Measurements from ENCODE around the gene FGF11.

The FGF11 gene

DNA sequence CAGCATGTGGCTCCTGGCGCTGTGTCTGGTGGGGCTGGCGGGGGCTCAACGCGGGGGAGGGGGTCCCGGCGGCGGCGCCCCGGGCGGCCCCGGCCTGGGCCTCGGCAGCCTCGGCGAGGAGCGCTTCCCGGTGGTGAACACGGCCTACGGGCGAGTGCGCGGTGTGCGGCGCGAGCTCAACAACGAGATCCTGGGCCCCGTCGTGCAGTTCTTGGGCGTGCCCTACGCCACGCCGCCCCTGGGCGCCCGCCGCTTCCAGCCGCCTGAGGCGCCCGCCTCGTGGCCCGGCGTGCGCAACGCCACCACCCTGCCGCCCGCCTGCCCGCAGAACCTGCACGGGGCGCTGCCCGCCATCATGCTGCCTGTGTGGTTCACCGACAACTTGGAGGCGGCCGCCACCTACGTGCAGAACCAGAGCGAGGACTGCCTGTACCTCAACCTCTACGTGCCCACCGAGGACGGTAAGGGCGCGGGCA, 31.0 kb upstream of the FGF11 start:
- DNase-seq (ENCODE audit: low read depth in 2 of 2) = no peak

- no peak for DNase-seq (ENCODE audit: low read depth in 2 of 2)
Measured at GRCh38 chr17:7408863-7409262, 30.4 kb upstream of the FGF11 start.

DNA sequence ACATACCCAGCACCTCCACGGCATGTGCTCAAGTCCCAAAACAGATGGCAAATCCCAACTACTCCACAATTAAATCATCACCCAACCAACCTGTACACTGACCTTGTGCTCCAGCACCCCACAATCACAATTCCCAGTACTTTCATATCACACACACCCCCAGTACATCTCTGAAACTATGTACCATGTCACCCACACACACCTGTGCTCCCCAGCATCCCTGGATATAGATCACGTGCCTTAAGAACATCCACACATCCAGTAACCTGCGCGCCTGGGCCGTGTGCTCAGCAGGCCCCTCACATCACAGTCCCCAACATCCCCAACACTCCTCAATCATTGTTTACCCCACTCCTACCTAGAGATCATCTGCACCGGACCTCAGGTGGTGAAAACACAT, 29.6 kb upstream of the FGF11 start:
- no peak for DNase-seq (ENCODE audit: low read depth in 2 of 2)

GRCh38 chr17:7410634-7411426, 28.5 kb upstream of the FGF11 start:
- DNase-seq (ENCODE audit: low read depth in 2 of 2) = no peak

DNA sequence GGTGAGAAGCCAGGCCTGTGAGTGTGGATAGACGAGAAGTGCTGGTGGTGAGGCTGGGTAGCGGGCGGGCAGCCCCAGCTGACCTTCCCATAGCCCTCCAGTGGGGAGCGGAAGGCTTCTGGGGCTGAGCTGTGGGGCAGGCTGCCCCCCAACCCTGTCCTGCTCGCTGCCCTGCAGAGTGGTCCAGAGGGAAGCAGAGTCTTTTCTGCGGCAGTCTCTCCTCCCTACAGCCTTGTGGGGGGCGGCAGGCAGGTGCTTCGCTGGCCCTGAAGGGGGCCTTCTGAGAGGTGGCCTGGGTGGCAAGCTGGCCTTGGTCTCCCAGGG, 27.9 kb upstream of the FGF11 start:
- DNase-seq (ENCODE audit: low read depth in 2 of 2) = no peak

DNA sequence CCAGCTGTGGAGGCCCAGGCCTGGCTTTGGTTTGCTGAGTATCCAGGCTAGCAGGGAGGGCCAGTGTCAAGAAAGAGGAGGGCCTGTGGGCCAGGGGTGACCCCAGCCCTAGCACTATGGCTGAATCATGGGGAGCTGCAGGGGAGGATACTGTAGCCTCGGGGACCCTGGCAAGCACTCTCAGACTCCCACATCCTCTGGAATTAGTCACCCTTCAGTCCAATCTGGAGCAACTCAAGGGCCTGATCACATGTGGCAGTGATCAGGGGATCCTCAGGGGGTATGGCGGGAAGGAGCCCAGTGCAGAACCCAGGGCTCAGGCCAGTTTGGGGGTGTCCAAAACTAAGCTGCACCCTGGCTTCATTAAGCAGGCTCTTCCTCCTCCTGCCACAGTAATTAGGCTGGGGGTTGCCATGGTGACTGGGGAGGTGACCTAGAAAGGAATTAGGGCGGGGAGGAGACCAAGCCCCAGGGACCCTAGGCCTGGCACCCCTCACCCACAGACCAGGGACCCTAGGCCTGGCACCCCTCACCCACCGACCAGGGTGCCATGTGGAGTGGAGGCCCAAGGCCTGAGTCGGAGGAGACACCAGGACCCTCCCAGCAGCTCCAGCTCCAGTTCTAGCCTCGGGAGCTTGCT, 25.8 kb upstream of the FGF11 start:
- no peak for DNase-seq (ENCODE audit: low read depth in 2 of 2)

DNA sequence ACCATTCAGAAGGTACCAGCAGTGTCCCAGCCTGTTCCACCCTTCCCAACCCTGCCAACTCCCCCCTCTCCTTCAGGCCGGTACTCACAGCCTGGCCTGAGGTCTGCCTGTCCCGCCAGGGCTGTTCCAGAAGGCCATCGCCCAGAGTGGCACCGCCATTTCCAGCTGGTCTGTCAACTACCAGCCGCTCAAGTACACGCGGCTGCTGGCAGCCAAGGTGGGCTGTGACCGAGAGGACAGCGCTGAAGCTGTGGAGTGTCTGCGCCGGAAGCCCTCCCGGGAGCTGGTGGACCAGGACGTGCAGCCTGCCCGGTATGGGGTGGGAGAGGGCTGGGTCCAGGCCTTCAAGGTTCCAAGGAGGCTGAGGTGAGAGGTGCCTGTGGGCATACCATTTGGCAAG, 24.5 kb upstream of the FGF11 start:
- DNase-seq (ENCODE audit: low read depth in 2 of 2) = no peak

- DNase-seq (ENCODE audit: low read depth in 2 of 2) = no peak
Measured at GRCh38 chr17:7415784-7416183, 23.5 kb upstream of the FGF11 start.

GRCh38 chr17:7416323-7416722, 23.0 kb upstream of the FGF11 start:
- no peak for DNase-seq (ENCODE audit: low read depth in 2 of 2)

- no peak for DNase-seq (ENCODE audit: low read depth in 2 of 2)
Measured at GRCh38 chr17:7417056-7417655, 22.2 kb upstream of the FGF11 start.

DNA sequence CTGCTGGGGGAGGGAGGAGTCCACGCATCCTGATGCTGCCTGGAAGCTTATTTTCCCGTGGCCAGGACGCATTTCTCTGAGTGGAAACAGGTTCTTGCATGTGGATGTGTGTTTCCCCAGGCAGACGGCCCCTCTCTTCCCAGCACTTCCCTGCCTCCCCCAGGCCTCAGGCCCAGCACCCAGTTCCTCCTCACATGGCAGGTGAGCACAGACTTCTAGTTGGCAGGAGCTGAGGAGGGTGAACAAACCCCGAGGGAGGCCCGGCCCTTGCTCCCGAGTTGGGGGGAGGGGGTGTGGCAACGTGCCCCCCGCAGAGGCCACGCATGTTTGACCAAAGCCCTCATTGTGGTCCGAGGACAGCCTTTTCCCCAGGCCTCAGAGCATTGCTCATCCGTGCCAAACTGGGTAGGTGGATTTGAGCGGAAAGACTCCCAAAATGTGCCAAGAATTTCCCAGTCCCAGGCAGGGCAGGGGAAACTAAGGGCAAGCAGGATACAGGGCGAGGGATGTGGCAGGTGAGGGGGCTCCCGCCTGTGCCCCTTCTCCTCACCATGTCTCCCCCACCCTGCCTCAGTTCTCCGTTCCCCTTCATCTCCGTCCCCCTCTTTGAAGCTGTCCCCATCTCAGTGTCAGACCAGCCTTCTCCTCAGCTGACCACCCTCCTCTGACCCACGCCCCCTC, 20.7 kb upstream of the FGF11 start:
- no peak for DNase-seq (ENCODE audit: low read depth in 2 of 2)

GRCh38 chr17:7419819-7420610, 19.3 kb upstream of the FGF11 start, which contains the start of gene SPEM1:
TSS of gene SPEM1 (plus strand) at chr17:7420324. CDS start at chr17:7420385, 61 bp downstream.
- DNase-seq (ENCODE audit: low read depth in 2 of 2) = no peak

DNA sequence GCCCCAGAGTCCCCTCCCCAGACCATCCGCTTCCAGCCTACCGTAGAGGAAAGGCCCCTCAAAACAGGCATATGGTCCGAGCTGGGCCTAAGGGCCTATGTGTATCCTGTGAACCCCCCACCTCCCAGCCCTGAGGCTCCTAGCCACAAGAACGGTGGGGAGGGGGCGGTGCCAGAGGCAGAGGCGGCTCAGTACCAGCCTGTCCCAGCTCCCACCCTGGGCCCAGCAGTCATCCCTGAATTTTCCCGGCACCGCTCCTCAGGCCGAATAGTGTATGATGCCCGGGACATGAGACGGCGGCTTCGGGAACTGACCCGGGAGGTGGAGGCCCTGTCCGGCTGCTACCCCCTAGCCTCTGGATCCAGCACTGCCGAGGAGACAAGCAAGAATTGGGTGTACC, 18.1 kb upstream of the FGF11 start:
- DNase-seq (ENCODE audit: low read depth in 2 of 2) = no peak

DNA sequence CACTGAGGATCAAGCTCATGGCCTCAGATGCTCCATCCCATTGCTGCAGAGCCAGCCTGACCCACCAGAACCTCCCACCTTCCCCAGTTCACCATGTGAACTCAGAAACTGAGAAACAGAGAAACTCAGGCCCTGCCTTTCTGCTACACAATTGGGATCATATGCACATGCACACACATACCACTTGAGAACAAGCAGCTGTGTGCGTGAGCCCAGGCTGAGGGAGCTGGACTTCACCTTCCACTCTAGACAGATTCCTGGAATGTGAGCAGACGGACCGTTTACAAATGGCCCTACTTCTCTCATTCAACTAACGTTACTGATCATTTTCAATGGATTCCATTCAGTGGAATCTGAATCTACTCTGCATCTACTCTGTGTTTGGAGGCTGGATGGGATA, 15.6 kb upstream of the FGF11 start:
- DNase-seq (ENCODE audit: low read depth in 2 of 2) = no peak

- no peak for DNase-seq (ENCODE audit: low read depth in 2 of 2)
Measured at GRCh38 chr17:7425316-7425715, 14.0 kb upstream of the FGF11 start, which contains the start of gene SPEM2. TSS of gene SPEM2 (plus strand) at chr17:7425616. CDS start at chr17:7425689, 73 bp downstream.

DNA sequence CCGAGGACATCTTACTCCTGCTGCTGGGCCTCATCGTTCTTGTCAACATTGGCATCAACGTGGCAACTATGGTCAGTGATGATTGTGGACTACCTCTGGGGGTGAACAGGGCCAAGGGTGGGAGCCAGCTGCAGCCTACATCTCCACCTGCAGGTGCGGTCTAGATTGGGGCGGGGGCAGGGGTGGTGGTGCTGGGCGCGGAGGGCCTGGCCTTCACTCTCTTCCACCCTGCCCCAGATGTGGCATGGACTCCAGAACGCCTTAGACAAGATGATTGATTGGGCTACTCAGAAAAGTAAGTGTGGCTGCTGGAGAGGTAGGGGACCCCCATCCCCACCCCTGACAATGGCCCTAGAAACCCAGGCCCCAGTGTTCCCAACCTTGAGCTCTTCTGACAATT, 13.6 kb upstream of the FGF11 start:
- DNase-seq (ENCODE audit: low read depth in 2 of 2) = no peak

- no peak for DNase-seq (ENCODE audit: low read depth in 2 of 2)
Measured at GRCh38 chr17:7426203-7426863, 13.0 kb upstream of the FGF11 start.

DNA sequence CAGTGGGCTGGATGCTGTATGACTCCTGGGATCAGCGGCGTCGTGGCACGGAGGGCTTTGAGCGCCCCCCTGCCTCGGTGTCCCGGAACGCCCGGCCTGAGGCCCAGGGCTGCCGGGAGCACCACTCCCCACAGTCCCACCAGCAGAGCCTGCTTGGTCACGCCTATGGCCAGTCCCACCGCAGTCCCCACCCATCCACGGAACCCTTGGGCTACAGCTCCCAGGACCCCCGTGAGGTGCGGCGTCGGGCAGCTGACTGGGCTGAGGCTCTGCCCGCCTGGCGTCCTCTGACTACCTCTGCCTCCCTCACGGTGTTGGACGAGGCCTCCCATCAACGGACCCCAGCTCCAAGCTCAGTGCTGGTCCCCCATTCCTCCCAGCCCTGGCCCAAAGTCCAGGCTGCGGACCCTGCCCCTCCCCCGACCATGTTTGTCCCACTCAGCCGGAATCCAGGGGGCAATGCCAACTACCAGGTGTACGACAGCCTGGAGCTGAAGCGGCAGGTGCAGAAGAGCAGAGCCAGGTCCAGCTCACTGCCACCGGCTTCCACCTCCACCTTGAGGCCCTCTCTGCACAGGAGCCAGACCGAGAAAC, 12.3 kb upstream of the FGF11 start:
- DNase-seq (ENCODE audit: low read depth in 2 of 2) = no peak

DNA sequence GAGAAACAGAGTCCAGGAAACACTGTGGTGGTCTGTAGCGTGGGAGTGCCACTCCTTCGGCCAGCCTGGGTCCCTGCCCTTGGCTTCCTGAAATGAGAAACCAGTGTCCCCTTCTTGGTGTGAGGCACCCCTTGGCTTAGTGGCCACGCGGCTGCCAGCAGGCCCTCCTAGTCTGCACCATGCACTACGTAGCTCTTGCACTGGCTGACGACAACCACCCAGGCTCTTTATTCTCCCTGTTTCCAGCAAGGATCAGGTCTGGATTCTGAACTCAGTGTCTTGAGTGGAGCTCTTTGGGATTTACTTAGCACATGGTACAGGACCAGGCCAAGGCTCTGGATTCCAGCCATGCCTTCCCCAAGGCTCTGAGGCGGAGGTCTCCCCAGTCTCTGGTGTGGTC, 11.8 kb upstream of the FGF11 start:
- DNase-seq (ENCODE audit: low read depth in 2 of 2) = no peak

GRCh38 chr17:7428557-7428956, 10.8 kb upstream of the FGF11 start, which contains the start of gene SPEM3:
TSS of gene SPEM3 (plus strand) at chr17:7428857. CDS start at chr17:7428903, 46 bp downstream.
- DNase-seq (ENCODE audit: low read depth in 2 of 2) = no peak

Measured in fibroblast of skin of left biceps (primary cell).